Left ventricle myocardium inferior (tissue), 1 donor: ENCODE measurements around the gene IRAK4. TPM values are rescaled to one million over a fixed set of nuclear protein-coding genes. Genes with fewer than 3 reads are reported as not detected.

Experiments used
- DNase-seq: peaks from one replicate; pipeline ENCODE4 v3.0.0-alpha.2; 2020
- H3K27ac ChIP-seq: fragments of 200-600 bp; replicated peaks from 2 replicates; pipeline ENCODE4 v1.8.0; 2021
- H3K27me3 ChIP-seq: fragments of 200-600 bp; 2 replicates; pipeline ENCODE4 v1.8.0; 2021; ENCODE audit warnings: low read depth
- H3K36me3 ChIP-seq: fragments of 200-600 bp; 2 replicates; pipeline ENCODE4 v1.8.0; 2021
- H3K4me1 ChIP-seq: fragments of 200-600 bp; 2 replicates; pipeline ENCODE4 v1.8.0; 2021
- H3K4me3 ChIP-seq: fragments of 200-600 bp; 2 replicates; pipeline ENCODE4 v1.8.0; 2021; ENCODE audit warnings: mild to moderate bottlenecking, moderate library complexity
- H3K9me3 ChIP-seq: fragments of 200-600 bp; replicated peaks from 2 replicates; pipeline ENCODE4 v1.8.0; 2021
- intact Hi-C: fragments of 100-400 bp; cut with micrococcal nuclease; formaldehyde crosslinking; loops from one replicate; pipeline ENCODE4 v1.11.0; 2022
- total RNA-seq: library from RNA; stranded (reverse); fragmentation: NEBNext Ultra II Directional; extraction: Animal tissue kit (Norgen Biotek cat#: 25700); gene quantifications from one replicate; pipeline ENCODE4 v1.2.1, GENCODE V29; 2021
- TF ChIP-seq, protein P1 (sequence below): fragments of 200-600 bp; IDR thresholded peaks from 2 replicates; pipeline ENCODE4 v1.8.0; 2021; ENCODE audit warnings: antibody characterized with exemption, mild to moderate bottlenecking, borderline replicate concordance
- donor health status: DM: no; HTN: yes; CAD: no; lungs with severe emphysema.

The IRAK4 gene
- total RNA-seq, 1 donor from 2014 or later = 4.4 TPM

DNA sequence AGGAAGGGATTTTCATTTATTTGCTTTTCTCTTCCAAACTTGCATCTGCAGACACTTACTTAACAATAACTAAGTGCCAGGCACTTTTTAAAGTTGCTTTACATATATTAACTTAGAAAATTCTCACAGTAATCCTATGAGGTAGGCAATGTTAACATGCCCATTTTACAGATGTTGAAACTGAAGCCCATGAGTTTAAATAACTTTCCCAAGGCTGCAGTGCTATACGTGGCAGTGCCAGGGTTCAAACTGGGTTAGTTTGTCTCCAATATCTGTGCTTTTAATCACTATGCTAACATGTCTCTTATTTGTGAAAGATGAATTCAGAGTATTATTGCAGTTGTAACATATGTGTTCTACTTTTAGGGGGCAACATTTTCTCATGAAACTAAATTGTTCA is 30.1 kb upstream of the IRAK4 start:
- intact Hi-C loops = no loop called here
- H3K36me3 ChIP-seq = peaks cover 20% of the 10 kb centered on the region

DNA sequence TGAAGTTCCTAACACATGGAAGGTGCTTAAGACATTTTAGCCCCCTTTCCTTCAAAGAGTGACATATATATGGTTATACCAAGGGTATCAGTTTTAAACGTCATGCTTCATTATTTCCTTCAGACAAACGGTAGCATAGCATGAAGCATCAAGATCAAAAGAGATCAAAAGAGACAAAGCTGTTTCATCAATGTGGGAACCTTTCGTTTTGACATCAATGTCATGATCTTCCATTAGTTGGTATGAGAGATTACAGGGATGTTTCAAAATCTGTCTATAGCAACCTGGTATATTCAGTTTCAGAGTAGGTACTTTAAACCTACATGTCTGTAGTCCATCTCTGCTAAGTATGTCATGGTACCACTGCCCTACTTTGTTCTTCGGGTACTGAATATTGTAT is 28.5 kb upstream of the IRAK4 start:
- peaks cover 30% of the 10 kb centered on the region for H3K36me3 ChIP-seq
- no peaks in the 10 kb centered on the region for H3K27me3 ChIP-seq
- no peak for DNase-seq
- H3K4me3 ChIP-seq = no peak overlapping the region
- H3K4me1 ChIP-seq = no peaks in the 10 kb centered on the region
- no peak overlapping the region for H3K27ac ChIP-seq
- TF ChIP-seq, protein P1, sequence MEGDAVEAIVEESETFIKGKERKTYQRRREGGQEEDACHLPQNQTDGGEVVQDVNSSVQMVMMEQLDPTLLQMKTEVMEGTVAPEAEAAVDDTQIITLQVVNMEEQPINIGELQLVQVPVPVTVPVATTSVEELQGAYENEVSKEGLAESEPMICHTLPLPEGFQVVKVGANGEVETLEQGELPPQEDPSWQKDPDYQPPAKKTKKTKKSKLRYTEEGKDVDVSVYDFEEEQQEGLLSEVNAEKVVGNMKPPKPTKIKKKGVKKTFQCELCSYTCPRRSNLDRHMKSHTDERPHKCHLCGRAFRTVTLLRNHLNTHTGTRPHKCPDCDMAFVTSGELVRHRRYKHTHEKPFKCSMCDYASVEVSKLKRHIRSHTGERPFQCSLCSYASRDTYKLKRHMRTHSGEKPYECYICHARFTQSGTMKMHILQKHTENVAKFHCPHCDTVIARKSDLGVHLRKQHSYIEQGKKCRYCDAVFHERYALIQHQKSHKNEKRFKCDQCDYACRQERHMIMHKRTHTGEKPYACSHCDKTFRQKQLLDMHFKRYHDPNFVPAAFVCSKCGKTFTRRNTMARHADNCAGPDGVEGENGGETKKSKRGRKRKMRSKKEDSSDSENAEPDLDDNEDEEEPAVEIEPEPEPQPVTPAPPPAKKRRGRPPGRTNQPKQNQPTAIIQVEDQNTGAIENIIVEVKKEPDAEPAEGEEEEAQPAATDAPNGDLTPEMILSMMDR = no peak
- H3K9me3 ChIP-seq = no peaks in the 10 kb centered on the region
- intact Hi-C loops = no loop called here

More for the DNA sequence above, 30.1 kb upstream of the IRAK4 start:
- DNase-seq = no peak
- no peaks in the 10 kb centered on the region for H3K27me3 ChIP-seq
- TF ChIP-seq, protein P1 = no peak
- H3K27ac ChIP-seq = no peak overlapping the region
- H3K4me3 ChIP-seq = no peak overlapping the region
- no peaks in the 10 kb centered on the region for H3K9me3 ChIP-seq
- no peaks in the 10 kb centered on the region for H3K4me1 ChIP-seq

DNA sequence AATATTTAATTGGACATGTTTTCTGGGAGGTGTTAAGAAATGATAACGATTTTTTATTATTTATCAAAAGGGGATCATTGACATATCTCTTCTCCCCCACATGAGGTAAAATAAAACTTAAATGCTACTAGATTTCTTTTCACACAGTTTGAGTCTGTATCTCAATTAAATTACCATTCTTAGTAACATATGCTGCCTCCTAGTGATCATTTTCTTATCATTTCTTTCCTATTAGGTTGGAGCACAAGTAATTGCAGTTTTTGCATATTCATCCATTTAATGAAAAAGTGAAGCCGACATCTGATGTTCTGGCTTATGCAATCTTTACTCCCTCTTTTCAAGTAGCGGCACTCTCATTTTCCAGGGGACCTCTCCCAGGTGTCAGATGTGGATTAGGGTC is 25.1 kb upstream of the IRAK4 start:
- intact Hi-C loops = no loop called here

DNA sequence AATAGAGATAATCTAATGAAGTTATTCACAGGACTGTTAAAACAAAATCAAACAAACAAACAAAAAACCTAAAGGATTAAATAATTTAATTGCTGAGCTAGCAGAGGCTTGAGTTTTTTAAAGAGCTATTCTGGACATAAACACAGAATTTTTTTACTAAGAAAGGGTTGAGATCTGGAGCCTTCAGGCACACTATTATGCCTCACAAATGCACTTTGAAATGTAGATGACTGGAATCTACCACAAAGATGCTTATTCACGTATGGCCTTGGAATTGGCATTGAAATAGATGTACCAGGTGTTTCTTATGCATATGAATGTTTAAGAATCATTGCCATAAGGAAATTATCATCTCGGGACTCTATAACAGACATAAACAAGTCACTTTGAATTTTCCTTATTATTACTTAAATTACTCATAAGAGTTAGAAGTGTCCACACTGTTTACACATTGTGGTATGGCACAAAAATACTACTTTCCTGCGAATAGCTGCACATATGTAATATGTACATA is 21.8 kb upstream of the IRAK4 start:
- no peak for DNase-seq
- TF ChIP-seq, protein P1 = no peak
- Histone ChIP-seq H3K9me3 (no peaks in the 10 kb centered on the region), H3K27ac (no peak overlapping the region), H3K36me3 (peaks cover 39% of the 10 kb centered on the region), H3K4me1 (no peaks in the 10 kb centered on the region), H3K27me3 (no peaks in the 10 kb centered on the region), H3K4me3 (no peak overlapping the region)
- intact Hi-C loops = no loop called here

More for the DNA sequence above, 25.1 kb upstream of the IRAK4 start:
- no peak for DNase-seq
- H3K36me3 ChIP-seq = peaks cover 39% of the 10 kb centered on the region
- TF ChIP-seq, protein P1 = no peak
- H3K4me3 ChIP-seq = no peak overlapping the region
- H3K4me1 ChIP-seq = no peaks in the 10 kb centered on the region
- no peaks in the 10 kb centered on the region for H3K27me3 ChIP-seq
- no peaks in the 10 kb centered on the region for H3K9me3 ChIP-seq
- no peak overlapping the region for H3K27ac ChIP-seq

DNA sequence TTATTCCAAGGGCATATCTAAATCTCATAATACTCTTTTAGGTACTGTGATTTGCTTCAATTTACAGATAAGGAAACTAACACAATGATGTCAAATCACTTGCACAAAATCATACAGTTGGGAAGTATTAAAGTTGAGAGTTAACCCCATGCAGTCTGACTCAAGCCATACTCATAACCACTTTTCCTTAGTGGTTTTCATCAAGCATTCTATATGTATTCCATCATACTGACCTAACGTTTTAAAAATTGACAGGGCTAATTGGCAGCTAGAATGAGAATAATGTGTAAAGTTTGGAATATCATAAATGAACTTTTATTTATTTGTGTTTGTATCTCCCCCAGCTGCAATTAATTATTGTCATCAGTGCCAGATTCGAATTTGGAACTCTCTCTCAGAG is 21.1 kb upstream of the IRAK4 start:
- H3K9me3 ChIP-seq = no peaks in the 10 kb centered on the region
- no peaks in the 10 kb centered on the region for H3K27me3 ChIP-seq
- intact Hi-C loops = no loop called here
- no peak for DNase-seq
- no peak overlapping the region for H3K27ac ChIP-seq
- H3K36me3 ChIP-seq = peaks cover 38% of the 10 kb centered on the region
- no peak overlapping the region for H3K4me3 ChIP-seq
- TF ChIP-seq, protein P1 = no peak
- H3K4me1 ChIP-seq = no peaks in the 10 kb centered on the region
